Measurements from ENCODE around the gene METTL25. TPM values are rescaled to one million over a fixed set of nuclear protein-coding genes. Genes with fewer than 3 reads are reported as not detected.

METTL25 gene
- total RNA-seq, 4 donors from 2014 or later, result 1.5 to 23.2 (median 12.2) TPM

- in situ Hi-C loops (cut with MboI; ENCODE audit: low pct_ligation_motif_present in 1 of 4, low pct_unique_long_range_greater_than_20kb in 1 of 4, low sequenced_read_pairs in 3 of 4), result loop anchor here in 1 of 4 donors (10.0 kb wide), 1 partner anchor 98 kb away; no protein-coding TSS in a partner anchor
- no peak for TF ChIP-seq POLR2AphosphoS5 (IDR thresholded peaks at IDR 0.05)
- no peak for TF ChIP-seq EP300 (IDR thresholded peaks at IDR 0.05; ENCODE audit: low read depth)
- TF ChIP-seq POLR2A (IDR thresholded peaks at IDR 0.05), result no peak
- peak; percentile 77 to 85 (median 79) for TF ChIP-seq CTCF (IDR thresholded peaks at IDR 0.05)
- DNase-seq, result peak; percentile 12
- H3K36me3 ChIP-seq, result no peaks in the 10 kb centered on the region
- H3K27ac ChIP-seq, result no peak overlapping the region
- no peak overlapping the region for H3K4me3 ChIP-seq
- intact Hi-C loops (cut with DNase I; ENCODE audit: low total_unique reads), result loop anchor here (5.0 kb wide), 1 partner anchor 435 kb away; no protein-coding TSS in a partner anchor
- H3K4me1 ChIP-seq, result peaks cover 0 to 13% (median 0%) of the 10 kb centered on the region in 4 donors
- no peaks in the 10 kb centered on the region for H3K9me3 ChIP-seq
- 7 to 8% methylated on average over 5 of the region's 5 CpGs for WGBS, 2 donors (ENCODE audit: low coverage in 1 of 2)
- no peaks in the 10 kb centered on the region for H3K27me3 ChIP-seq
Measured at GRCh38 chr12:82527165-82527780, 168.9 kb downstream of the METTL25 start.

Other genes with a start within 250 kb of the METTL25 start
- gene CCDC59, start 142 bp upstream of the METTL25 start, total RNA-seq, result 10 to 100 TPM in 3 of 4 donors, 1 to 10 TPM in 1; 5.8 to 62.5 (median 35.3) TPM